H54 (cell line): ENCODE measurements around the gene LTA4H.

ENCODE experiments used
- DNase-seq: peaks from one replicate; pipeline ENCODE4 v3.0.0; 2011; ENCODE audit warnings: low spot score, mixed read lengths; ENCODE audit not compliant: insufficient read length
- FAIRE-seq: peaks from 3 replicates; lab custom pipeline; 2011; peaks lifted over from hg19 to GRCh38; lab: Jason Lieb, UNC
- POLR2A ChIP-seq: IDR thresholded peaks from 2 replicates; pipeline ENCODE4 v1.6.1; 2011; ENCODE audit warnings: low read depth, mild to moderate bottlenecking, low read length

The LTA4H gene

GRCh38 chr12:96034621-96035282 lies 635 bp downstream of the LTA4H start:
- TF ChIP-seq POLR2A = no peak
- peak; percentile 23 for DNase-seq
- no peak for FAIRE-seq

- FAIRE-seq (no peak), DNase-seq (no peak)
- no peak for TF ChIP-seq POLR2A
Observed at GRCh38 chr12:96033549-96034389, 1.6 kb downstream of the LTA4H start.

GRCh38 chr12:96029826-96030225 lies 5.6 kb downstream of the LTA4H start:
- no peak for FAIRE-seq
- no peak for DNase-seq
- TF ChIP-seq POLR2A = no peak

- TF ChIP-seq POLR2A = no peak
- DNase-seq (no peak), FAIRE-seq (no peak)
Observed at GRCh38 chr12:96028538-96028937, 6.8 kb downstream of the LTA4H start.

- FAIRE-seq = no peak
- TF ChIP-seq POLR2A = no peak
- no peak for DNase-seq
Observed at GRCh38 chr12:96026331-96026730, 9.1 kb downstream of the LTA4H start.

GRCh38 chr12:96025518-96025917 lies 9.9 kb downstream of the LTA4H start:
- TF ChIP-seq POLR2A = no peak
- FAIRE-seq (no peak), DNase-seq (no peak)

GRCh38 chr12:96020314-96021003 lies 14.9 kb downstream of the LTA4H start:
- DNase-seq (no peak), FAIRE-seq (no peak)
- no peak for TF ChIP-seq POLR2A

- no peak for FAIRE-seq
- no peak for DNase-seq
- TF ChIP-seq POLR2A = no peak
Observed at GRCh38 chr12:96015672-96016071, 19.7 kb downstream of the LTA4H start.

GRCh38 chr12:96014943-96015599 lies 20.3 kb downstream of the LTA4H start:
- no peak for TF ChIP-seq POLR2A
- DNase-seq (no peak), FAIRE-seq (peak; percentile 53)

GRCh38 chr12:96007729-96008128 lies 27.7 kb downstream of the LTA4H start:
- no peak for DNase-seq
- no peak for TF ChIP-seq POLR2A
- FAIRE-seq = no peak

GRCh38 chr12:96006727-96007126 lies 28.7 kb downstream of the LTA4H start:
- no peak for FAIRE-seq
- no peak for TF ChIP-seq POLR2A
- DNase-seq = no peak

GRCh38 chr12:96000858-96001257 lies 34.5 kb downstream of the LTA4H start:
- no peak for FAIRE-seq
- TF ChIP-seq POLR2A = no peak
- no peak for DNase-seq

- DNase-seq (no peak), FAIRE-seq (no peak)
- TF ChIP-seq POLR2A = no peak
Observed at GRCh38 chr12:95999484-95999883, 35.9 kb downstream of the LTA4H start.
